Ovary (tissue), 9 donors: ENCODE measurements around the gene TAF8. TPM values are rescaled to one million over a fixed set of nuclear protein-coding genes. Genes with fewer than 3 reads are reported as not detected.
A peak's percentile ranks its signal among the peaks of the same experiment; 100 is the strongest.

Source experiments
- DNase-seq, 5 donors: peaks; one replicate each; pipeline ENCODE4 v3.0.0-alpha.2; 2019 to 2020
- H3K27ac ChIP-seq, 2 donors: fragments of 200-600 bp; one replicate each; pipeline versions ENCODE4 v1.5.1 to v1.8.0; 2019 to 2022
- H3K27me3 ChIP-seq: fragments of 200-600 bp; one replicate; pipeline ENCODE4 v1.8.0; 2022
- H3K36me3 ChIP-seq: fragments of 200-600 bp; sonication (generic); one replicate; pipeline ENCODE4 v1.5.1; 2019
- H3K4me1 ChIP-seq: one replicate; pipeline ENCODE4 v1.8.1; 2013; ENCODE audit warnings: mild to moderate bottlenecking, moderate library complexity; ENCODE audit not compliant: insufficient read depth
- H3K4me3 ChIP-seq: fragments of 200-600 bp; sonication (generic); one replicate; pipeline ENCODE4 v1.5.1; 2017
- H3K9me3 ChIP-seq, 2 donors: fragments of 200-600 bp in 1 of 2; sonication (generic) in 1 of 2; one replicate each; pipeline versions ENCODE4 v1.5.1 to v1.8.1; 2013 to 2019; ENCODE audit warnings: mild to moderate bottlenecking in 1 of 2, moderate library complexity in 1 of 2
- CTCF ChIP-seq, 3 donors: fragments of 450-650 bp in 2 of 3; fragments of 200-600 bp in 1 of 3; IDR thresholded peaks; one replicate each; pipeline versions ENCODE4 v1.5.1 to v1.8.0; 2016 to 2022; ENCODE audit warnings: antibody characterized with exemption in 3 of 3, mild to moderate bottlenecking in 1 of 3
- EP300 ChIP-seq: sonication (generic); formaldehyde crosslinking; IDR thresholded peaks from one replicate; pipeline ENCODE4 v1.6.1; 2017; ENCODE audit warnings: antibody characterized with exemption
- POLR2A ChIP-seq: fragments of 450-650 bp; IDR thresholded peaks from one replicate; pipeline ENCODE4 v1.6.1; 2017; ENCODE audit warnings: antibody characterized with exemption, mild to moderate bottlenecking, moderate library complexity
- WGBS, 3 donors: extraction: QIAGEN DNeasy Blood & Tissue Kit in 1 of 3; methylation state at CpG; one replicate each; pipeline versions ENCODE4 v1.1.5 to v1.1.7; 2013 to 2017; 5-methylcytosine and 5-hydroxymethylcytosine counted together
- intact Hi-C, 4 donors: fragments of 100-400 bp; cut with DNase I; formaldehyde crosslinking; loops; one replicate each; pipeline versions ENCODE4 v1.11.0 to v1.15.1; 2022 to 2023
- polyA plus RNA-seq, 2 donors: library from polyadenylated mRNA; stranded (reverse); fragments of 200-250 nt in 1 of 2; fragments of 350-450 nt in 1 of 2; fragmentation: Illumina TruSeq in 1 of 2; extraction: RNeasy Lipid Tissue Mini Kit (QIAGEN cat#74804) in 1 of 2; gene quantifications; one replicate each; pipeline ENCODE4 v1.2.3, GENCODE V29; 2013 to 2014
- total RNA-seq, 7 donors: library from RNA; depleted of rRNA in 2 of 7; stranded (reverse); fragments of >200 nt in 2 of 7; fragmentation: NEBNext Ultra II Directional in 3 of 7; extraction: Animal tissue kit (Norgen Biotek cat#: 25700) in 3 of 7; gene quantifications; one replicate each; pipeline versions ENCODE4 v1.1.0 to v1.2.4, GENCODE V29; 2016 to 2023
- donor health status: DM: no; HTN: no; CAD: no; lungs with moderate emphysema.
- donor health status: DM: no; HTN: no; CAD: no.
- donor health status: Bipolar disorder and iron deficiency.
- donor health status: DM: yes; HTN: yes; CAD: no.
- donor health status: DM: no; HTN: no; CAD: no.
- donor health status: DM: yes; HTN: yes; CAD: no.

TAF8 gene
- total and polyA plus RNA-seq, 9 donors = 9.2 to 21.3 (median 12.9) TPM

GRCh38 chr6:42095776-42096541 is 45.6 kb downstream of the TAF8 start:
- Histone ChIP-seq H3K27ac (no peak overlapping the region), H3K9me3 (no peaks in the 10 kb centered on the region), H3K27me3 (no peaks in the 10 kb centered on the region), H3K36me3 (no peaks in the 10 kb centered on the region), H3K4me1 (no peaks in the 10 kb centered on the region), H3K4me3 (no peak overlapping the region)
- 68 to 74% (median 69%) methylated on average over 10 of the region's 10 CpGs for WGBS, 3 donors
- no peak for DNase-seq
- intact Hi-C loops = no loop called here
- no peak for TF ChIP-seq CTCF (IDR thresholded peaks at IDR 0.05)
- no peak for TF ChIP-seq EP300
- TF ChIP-seq POLR2A = no peak

- TF ChIP-seq CTCF (IDR thresholded peaks at IDR 0.05) (no peak), EP300 (no peak), POLR2A (no peak)
- no peaks in the 10 kb centered on the region for H3K9me3 ChIP-seq
- no peak for DNase-seq
- no peaks in the 10 kb centered on the region for H3K4me1 ChIP-seq
- no peaks in the 10 kb centered on the region for H3K36me3 ChIP-seq
- no peak overlapping the region for H3K4me3 ChIP-seq
- intact Hi-C loops = no loop called here
- 53 to 66% (median 61%) methylated on average over 13 of the region's 13 CpGs for WGBS, 3 donors
- no peaks in the 10 kb centered on the region for H3K27me3 ChIP-seq
- H3K27ac ChIP-seq = no peak overlapping the region
Observed at GRCh38 chr6:42099340-42100028, 49.2 kb downstream of the TAF8 start.

GRCh38 chr6:42100029-42100901 is 49.9 kb downstream of the TAF8 start:
- Histone ChIP-seq H3K4me1 (no peaks in the 10 kb centered on the region), H3K27me3 (no peaks in the 10 kb centered on the region), H3K27ac (no peak overlapping the region), H3K9me3 (no peaks in the 10 kb centered on the region), H3K4me3 (no peak overlapping the region), H3K36me3 (no peaks in the 10 kb centered on the region)
- peak in 2 of 5 donors; percentile 20 to 45 for DNase-seq
- intact Hi-C loops = no loop called here
- 33 to 44% (median 39%) methylated on average over 14 of the region's 14 CpGs for WGBS, 3 donors
- TF ChIP-seq POLR2A (no peak), CTCF (IDR thresholded peaks at IDR 0.05) (no peak), EP300 (no peak)

- Histone ChIP-seq H3K27ac (no peak overlapping the region), H3K4me3 (no peak overlapping the region), H3K9me3 (no peaks in the 10 kb centered on the region), H3K4me1 (no peaks in the 10 kb centered on the region), H3K27me3 (no peaks in the 10 kb centered on the region), H3K36me3 (no peaks in the 10 kb centered on the region)
- WGBS, 3 donors = 73 to 79% (median 79%) methylated on average over 8 of the region's 8 CpGs
- DNase-seq = no peak
- intact Hi-C loops = no loop called here
- TF ChIP-seq CTCF (IDR thresholded peaks at IDR 0.05) (no peak), POLR2A (no peak), EP300 (no peak)
Observed at GRCh38 chr6:42101186-42101657, 50.9 kb downstream of the TAF8 start.
